ENCODE measurements around the gene CAMK1.

- no peak for TF ChIP-seq POLR2A (IDR thresholded peaks at IDR 0.05)
- no peak for TF ChIP-seq POLR2AphosphoS5 (IDR thresholded peaks at IDR 0.05)
- TF ChIP-seq CTCF (IDR thresholded peaks at IDR 0.05): no peak
- TF ChIP-seq EP300 (IDR thresholded peaks at IDR 0.05): no peak
Measured at GRCh38 chr3:9718118-9718517, 51.6 kb downstream of the CAMK1 start.
